ENCODE results near the gene ZNF837.

Gene ZNF837

GRCh38 chr19:58325311-58326022 is 55.4 kb downstream of the ZNF837 start:
- DNase-seq (ENCODE audit: low read depth in 1 of 2, low spot score in 1 of 2), result no peak

GRCh38 chr19:58319241-58319640 is 61.6 kb downstream of the ZNF837 start:
- DNase-seq (ENCODE audit: low read depth in 1 of 2, low spot score in 1 of 2), result no peak

- no peak for DNase-seq (ENCODE audit: low read depth in 1 of 2, low spot score in 1 of 2)
These were observed 62.5 kb downstream of the ZNF837 start for GRCh38 chr19:58318297-58318696.

All from stimulated activated CD4-positive, alpha-beta T cell treated with anti-CD3 and anti-CD28 coated beads, Interleukin-15, amount 100 ng/mL, for 1 hour (primary cell).